NCI-H526 treated with DMSO at 0.1 percent for 48 hours (cell line): ENCODE data around the gene SLC16A10.
"Not testable (repeated sequence)": the region's sequence is repeated elsewhere in the genome, so short reads cannot be mapped to it uniquely, and the experiment has no call there.

Experiments used
- DNase-seq: peaks from one replicate; lab custom pipeline; 2025; lab: John Stamatoyannopoulos, UW

SLC16A10 gene

DNA sequence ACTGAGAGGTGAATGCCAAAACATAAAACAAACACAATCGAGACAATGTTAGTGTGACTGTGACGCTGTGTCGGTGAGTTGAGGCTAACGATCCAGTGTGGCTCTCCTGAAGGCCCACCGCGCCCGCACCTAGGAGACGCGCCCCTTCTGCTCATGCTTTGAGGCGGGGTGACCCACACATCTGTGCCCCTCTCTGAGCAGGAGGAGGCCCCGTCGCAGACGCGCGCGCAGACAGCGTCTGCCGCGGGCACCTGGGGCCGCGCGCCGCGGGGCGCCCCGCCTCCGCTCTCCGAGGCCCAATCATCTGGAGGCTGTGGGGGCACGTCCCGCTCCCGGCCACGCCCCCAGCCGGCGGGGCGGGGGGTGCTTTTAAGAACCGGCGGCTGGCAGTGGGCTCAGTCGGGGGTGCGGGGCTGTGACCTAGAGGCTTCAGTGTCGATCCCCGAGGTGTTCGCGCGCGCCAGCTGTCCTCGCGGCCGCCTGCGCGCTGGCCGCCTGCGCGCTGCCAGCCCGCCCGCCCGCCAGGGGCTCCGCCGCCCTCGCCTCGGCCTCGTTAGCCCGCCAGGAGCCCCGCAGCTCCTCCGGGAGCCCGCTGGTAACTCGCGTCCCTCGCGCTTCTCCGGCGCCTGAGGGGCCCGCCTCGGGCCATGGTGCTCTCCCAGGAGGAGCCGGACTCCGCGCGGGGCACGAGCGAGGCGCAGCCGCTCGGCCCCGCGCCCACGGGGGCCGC lies at the start of gene SLC16A10:
Gene SLC16A10 (plus strand): TSS at position 398 of the 730 bp plus-strand sequence. CDS start 250 bp downstream, at position 648.
- peak; percentile 68 for DNase-seq

DNA sequence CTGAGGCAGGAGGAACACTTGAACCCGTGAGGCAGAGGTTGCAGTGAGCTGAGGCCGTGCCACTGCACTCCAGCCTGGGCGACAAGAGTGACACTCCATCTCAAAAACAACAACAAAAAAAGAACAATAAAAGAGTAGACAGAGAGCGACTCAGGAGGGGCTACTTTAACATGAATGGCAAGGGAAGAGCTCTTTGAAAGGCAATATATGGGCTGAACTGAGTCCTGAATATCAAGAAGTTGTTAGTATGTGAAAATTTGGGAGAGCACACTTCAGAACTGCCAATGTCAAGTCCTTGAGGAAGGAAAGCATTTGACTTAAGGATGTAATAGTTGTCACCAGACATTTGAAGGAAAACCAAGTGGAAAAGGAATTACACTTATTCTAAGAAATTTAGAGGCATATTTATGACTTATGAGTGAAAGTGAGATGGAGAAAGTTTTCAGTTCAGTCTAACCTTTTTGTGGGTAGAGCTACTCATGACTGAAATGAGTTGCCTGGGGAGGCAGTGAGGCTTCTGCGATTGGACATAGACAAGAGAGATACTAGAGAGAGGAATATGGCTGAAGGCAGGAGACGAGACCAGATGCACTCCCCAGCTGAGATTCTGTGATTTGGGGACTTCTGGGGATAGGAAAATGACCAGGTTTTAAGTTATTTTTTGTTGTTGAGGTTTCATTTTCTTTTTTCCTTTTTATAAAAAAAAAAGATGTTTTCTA lies 48.6 kb upstream of the SLC16A10 start:
- DNase-seq: no peak

DNA sequence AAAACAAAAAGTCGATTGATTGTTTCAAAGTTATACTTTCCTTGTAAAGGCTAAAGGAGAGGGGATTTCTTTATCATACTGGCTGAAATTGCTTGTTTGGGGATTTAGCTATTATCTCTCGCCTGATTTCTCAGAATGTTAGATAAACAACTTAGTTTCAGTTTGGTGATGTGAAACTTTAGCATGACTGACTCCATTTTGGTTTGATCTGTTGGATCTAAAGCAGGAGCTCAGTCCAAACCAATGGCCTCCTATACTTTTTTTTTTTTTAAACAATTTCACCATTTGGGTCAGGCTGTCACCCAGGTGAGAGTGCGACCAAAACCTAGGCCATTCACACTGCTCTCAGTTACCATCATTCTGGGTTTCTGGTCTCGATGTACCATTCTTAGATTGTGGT lies 45.4 kb upstream of the SLC16A10 start:
- DNase-seq: no peak

DNA sequence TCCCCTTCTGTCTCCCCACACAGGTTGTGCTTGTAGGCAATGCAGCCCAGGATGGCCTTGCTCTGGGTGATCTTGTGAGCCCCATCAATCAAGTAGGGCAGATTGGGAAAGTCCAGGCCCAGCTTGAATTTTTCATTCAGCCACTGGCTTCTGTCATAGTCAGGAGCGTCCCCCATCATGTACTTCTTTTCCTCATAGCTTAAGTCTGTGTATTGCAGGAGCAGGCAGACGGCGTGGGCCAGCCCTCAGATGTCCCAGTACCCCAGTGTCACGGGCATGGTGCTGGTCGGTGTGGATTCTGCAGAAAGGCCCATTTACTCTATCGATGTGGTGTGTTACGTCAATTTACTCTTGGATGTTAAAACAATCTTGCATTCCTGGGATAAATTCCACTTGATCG lies 40.1 kb upstream of the SLC16A10 start:
- no peak for DNase-seq

GRCh38 chr6:111050261-111051023 lies 36.9 kb upstream of the SLC16A10 start:
- DNase-seq: no peak

DNA sequence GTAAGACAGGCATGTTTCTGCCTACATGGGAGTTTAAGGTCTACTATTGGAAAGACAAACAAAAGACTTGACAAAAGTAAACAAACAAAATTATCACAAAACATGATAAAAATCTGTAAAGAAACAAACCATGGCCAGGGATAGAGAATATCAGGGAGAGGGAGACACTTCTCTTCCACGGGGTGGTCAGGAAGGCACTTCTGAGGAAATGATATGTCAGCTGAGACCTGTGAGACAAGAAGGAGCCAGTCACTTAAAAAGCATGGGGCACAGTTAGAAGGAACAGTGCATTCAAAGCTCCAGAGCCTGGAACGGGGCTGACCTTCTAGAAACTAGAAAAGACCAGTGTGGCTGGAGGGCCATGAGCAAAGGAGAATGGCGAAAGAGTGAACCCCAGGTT lies 35.1 kb upstream of the SLC16A10 start:
- no peak for DNase-seq

GRCh38 chr6:111057074-111057752 lies 30.1 kb upstream of the SLC16A10 start:
- peak; percentile 70 for DNase-seq

- DNase-seq: no peak
Measured at GRCh38 chr6:111061508-111061907, 25.8 kb upstream of the SLC16A10 start.

- DNase-seq: not testable (repeated sequence)
Measured at GRCh38 chr6:111061985-111062384, 25.3 kb upstream of the SLC16A10 start.

DNA sequence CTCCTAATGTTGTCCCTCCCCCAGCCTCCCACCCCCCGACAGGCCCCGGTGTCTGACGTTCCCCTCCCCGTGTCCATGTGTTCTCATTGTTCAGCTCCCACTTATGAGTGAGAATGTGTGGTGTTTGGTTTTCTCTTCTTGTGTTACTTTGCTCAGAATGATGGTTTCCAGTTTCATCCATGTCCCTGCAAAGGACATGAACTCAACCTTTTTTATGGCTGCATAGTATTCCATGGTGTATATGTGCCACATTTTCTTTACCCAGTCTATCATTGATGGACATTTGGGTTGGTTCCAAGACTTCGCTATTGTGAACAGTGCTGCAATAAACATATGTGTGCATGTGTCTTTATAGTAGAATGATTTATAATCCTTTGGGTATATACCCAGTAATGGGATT lies 24.4 kb upstream of the SLC16A10 start:
- not testable (repeated sequence) for DNase-seq

DNA sequence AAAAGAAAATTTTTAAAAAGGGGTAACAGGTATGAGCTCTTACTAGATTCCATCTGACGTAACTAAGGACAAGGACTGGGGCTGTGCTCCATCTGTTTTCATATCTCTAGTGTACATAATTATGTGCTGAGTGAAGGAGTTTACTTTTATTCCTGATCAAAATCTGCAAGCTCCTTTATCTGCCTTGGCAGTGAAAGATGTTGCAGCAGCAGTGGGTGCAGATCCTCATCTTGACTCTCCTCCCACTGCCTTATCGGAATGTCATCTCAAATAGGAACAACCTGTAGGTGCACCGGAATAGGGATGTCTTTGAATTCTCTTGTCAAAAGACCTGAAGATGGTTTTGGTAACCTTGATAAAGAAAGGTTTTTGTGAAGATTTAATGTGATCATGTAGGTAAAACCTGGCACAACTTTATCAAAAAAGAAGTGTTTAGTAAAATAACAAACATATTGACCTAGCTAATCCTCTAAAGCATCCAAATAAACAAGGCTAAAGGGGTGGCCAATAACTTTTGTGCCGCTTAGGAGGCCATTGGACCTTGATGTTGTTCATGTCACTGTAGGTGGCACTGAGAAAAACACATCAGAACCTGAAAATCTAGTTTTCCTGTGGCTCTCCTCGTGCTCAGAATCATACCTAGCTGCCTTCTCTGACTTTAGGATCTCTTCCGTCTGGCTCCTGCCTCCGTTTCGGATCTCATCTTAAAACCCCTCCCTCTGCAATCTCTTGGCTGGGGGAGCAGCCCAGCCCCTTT lies 19.0 kb upstream of the SLC16A10 start:
- no peak for DNase-seq

DNA sequence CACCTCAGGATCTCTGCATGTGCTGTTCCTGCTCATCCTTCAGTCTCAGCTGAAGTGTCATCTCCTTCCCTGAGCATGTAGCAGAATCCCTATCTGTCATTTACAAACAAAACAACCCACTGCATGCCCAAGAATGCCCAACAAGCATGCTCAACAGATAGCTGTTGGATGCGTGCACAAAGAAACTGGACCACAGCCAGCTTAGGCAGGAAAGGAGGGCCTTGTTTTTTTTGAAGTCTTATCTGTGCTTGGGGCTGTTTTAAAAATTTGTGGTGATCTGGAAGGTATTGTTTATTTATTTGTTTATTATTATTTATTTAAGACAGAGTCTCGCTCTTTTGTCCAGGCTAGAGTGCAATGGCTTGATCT lies 18.5 kb upstream of the SLC16A10 start:
- DNase-seq: no peak

- no peak for DNase-seq
Measured at GRCh38 chr6:111069382-111070104, 17.8 kb upstream of the SLC16A10 start.

DNA sequence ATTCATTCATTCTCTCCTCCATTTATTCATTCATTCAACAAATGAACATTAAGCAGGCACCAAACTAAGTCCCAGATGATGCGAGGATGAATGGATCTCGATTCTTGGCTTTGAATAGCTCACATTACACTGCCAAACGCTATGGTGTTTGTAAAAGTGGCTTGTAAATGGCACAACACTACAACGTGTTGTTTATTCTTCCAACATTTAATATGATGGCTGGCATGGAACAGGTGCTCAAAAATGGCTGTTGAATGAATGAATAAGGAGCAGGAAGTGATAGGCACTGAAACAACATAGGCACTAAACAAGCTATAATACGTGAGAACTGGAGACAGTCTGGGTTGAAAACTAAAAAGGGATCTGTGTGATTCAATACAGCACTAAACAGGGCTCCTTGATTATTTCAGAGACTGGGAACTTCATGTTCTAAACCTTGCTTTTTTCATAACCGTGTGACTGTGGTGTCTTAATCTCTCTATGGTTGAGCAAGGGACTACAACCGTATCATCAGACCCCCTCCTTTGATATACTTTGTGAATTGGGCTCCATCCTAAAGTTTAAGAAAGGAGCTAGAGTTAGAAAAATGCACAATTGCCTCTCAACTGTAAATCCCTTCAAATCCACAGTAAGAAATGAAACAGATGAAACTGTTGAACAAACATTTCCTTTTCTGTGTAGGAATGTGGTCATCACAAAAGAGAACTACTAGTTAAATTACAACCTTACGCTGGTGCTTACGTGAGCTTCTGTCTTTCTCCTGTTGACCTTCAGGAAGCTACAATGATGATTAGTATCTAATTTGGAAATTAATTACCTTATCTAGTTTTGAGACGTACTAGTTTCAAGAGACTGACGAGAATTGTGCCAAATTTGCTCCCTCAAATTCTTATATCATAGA lies 16.9 kb upstream of the SLC16A10 start:
- DNase-seq: no peak

DNA sequence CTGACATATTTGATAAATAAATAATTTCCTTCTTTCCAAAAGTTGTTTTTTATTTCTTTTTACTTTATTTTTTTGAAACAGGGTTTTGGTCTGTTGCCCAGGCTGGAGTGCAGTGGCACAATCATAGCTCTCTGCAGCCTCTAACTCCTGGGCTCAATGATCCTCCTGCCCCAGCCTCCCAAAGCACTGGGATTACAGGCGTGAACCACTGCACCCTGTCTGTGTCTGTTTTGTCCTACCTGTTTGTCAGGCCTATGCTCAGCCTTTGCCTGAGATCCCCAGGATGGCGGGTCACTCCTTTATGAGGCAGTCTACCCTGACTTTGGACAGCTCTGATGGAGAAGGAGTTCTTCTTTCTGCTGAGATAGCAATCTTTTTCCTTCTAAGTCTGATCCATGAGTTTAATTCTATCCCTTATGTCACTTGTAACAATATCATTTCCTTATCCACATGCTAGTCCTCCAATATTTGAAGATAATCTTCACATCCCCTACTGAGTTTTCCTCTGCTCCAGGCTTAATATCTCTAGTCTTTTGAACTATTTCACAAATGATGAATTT lies 14.4 kb upstream of the SLC16A10 start:
- DNase-seq: no peak

DNA sequence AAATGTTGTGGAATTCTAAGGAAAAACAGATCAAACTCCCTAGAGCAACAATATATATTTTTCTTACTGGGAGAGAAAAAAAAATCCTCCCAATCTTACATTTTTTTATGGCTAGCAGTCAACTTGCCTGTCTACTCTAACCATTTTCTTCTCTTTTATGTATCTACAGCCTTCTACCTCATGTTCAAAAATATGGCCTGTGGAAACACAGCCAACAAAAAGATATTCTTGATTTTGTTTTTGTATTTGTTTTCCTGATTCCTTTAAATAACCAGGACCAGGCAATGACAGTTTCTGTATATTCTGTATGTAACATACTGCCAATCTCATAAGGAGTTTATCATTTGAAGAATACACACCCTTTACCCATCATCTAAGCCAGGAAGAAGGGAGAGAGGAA lies 13.0 kb upstream of the SLC16A10 start:
- DNase-seq: no peak

GRCh38 chr6:111076024-111076695 lies 11.1 kb upstream of the SLC16A10 start:
- DNase-seq: no peak

- DNase-seq: no peak
Measured at GRCh38 chr6:111080698-111081097, 6.6 kb upstream of the SLC16A10 start.

GRCh38 chr6:111086685-111087084 lies 618 bp upstream of the SLC16A10 start:
- no peak for DNase-seq
